Naive thymus-derived CD4-positive, alpha-beta T cell (primary cell): Measurements from ENCODE around the gene KCTD11. TPM values are rescaled to one million over a fixed set of nuclear protein-coding genes. Genes with fewer than 3 reads are reported as not detected.

Experiments
- ATAC-seq: fragments of 150-1000 bp; cut with Tn5 transposase; 2 replicates; pipeline ENCODE4 v1.10.0; 2021; ENCODE audit warnings: mild to moderate bottlenecking, moderate library complexity
- CTCF ChIA-PET: fragments of 350-600 bp; sonication (Branson Sonifier 250); formaldehyde crosslinking; loops from one replicate; lab custom pipeline; 2021; ENCODE audit warnings: antibody characterized with exemption; lab: Charles Lee
- POLR2A ChIA-PET: fragments of 350-600 bp; sonication (Branson Sonifier 250); formaldehyde crosslinking; loops from one replicate; lab custom pipeline; 2021; ENCODE audit warnings: antibody characterized with exemption, inconsistent platforms; lab: Charles Lee
- DNase-seq, 9 donors: peaks; one replicate each; pipeline versions ENCODE4 v3.0.0 to v3.0.0-alpha.2; 2020 to 2022; ENCODE audit warnings: mixed read lengths in 1 of 9
- H3K27ac ChIP-seq: one replicate; pipeline ENCODE4 v1.7.0; 2013; ENCODE audit warnings: mild to moderate bottlenecking, low read depth, low read length, moderate library complexity
- H3K27me3 ChIP-seq, 2 donors: one replicate each; pipeline ENCODE4 v1.7.0; 2013; ENCODE audit warnings: low read length in 2 of 2, mild to moderate bottlenecking in 2 of 2, moderate library complexity in 2 of 2; ENCODE audit not compliant: control insufficient read depth in 2 of 2, insufficient read depth in 2 of 2
- H3K36me3 ChIP-seq, 3 experiments: 1 replicate in 2 of 3; 2 replicates in 1 of 3; pipeline ENCODE4 v1.7.0; 2013; ENCODE audit warnings: low read length in 3 of 3, mild to moderate bottlenecking in 3 of 3, moderate library complexity in 1 of 3; ENCODE audit not compliant: insufficient read depth in 3 of 3, control insufficient read depth in 2 of 3
- H3K4me1 ChIP-seq, 2 donors: one replicate each; pipeline ENCODE4 v1.7.0; 2013; ENCODE audit warnings: low read length in 2 of 2, mild to moderate bottlenecking in 2 of 2, moderate library complexity in 1 of 2; ENCODE audit not compliant: control insufficient read depth in 2 of 2, insufficient read depth in 2 of 2
- H3K4me3 ChIP-seq: 2 replicates; pipeline ENCODE4 v1.7.0; 2013; ENCODE audit warnings: mild to moderate bottlenecking, low read length
- H3K9me3 ChIP-seq, 3 experiments: 1 replicate in 2 of 3; 2 replicates in 1 of 3; pipeline ENCODE4 v1.7.0; 2013; ENCODE audit warnings: low read length in 3 of 3; ENCODE audit not compliant: control insufficient read depth in 2 of 3
- H3K27ac Mint-ChIP-seq, 9 donors: one replicate each; pipeline ENCODE4 v1.8.0; 2020 to 2022; ENCODE audit warnings: mixed read lengths in 9 of 9, mild to moderate bottlenecking in 8 of 9, moderate library complexity in 5 of 9, inconsistent platforms in 2 of 9
- H3K27me3 Mint-ChIP-seq, 5 donors: one replicate each; pipeline ENCODE4 v1.8.0; 2021 to 2022; ENCODE audit warnings: mixed read lengths in 5 of 5, mild to moderate bottlenecking in 1 of 5
- H3K36me3 Mint-ChIP-seq, 5 donors: one replicate each; pipeline ENCODE4 v1.8.0; 2020 to 2022; ENCODE audit warnings: mixed read lengths in 5 of 5, mild to moderate bottlenecking in 3 of 5, inconsistent platforms in 1 of 5
- H3K4me1 Mint-ChIP-seq, 7 donors: one replicate each; pipeline ENCODE4 v1.8.0; 2020 to 2022; ENCODE audit warnings: mixed read lengths in 7 of 7, mild to moderate bottlenecking in 3 of 7, inconsistent platforms in 1 of 7
- H3K4me3 Mint-ChIP-seq, 10 donors: one replicate each; pipeline ENCODE4 v1.8.0; 2020 to 2022; ENCODE audit warnings: mild to moderate bottlenecking in 10 of 10, mixed read lengths in 10 of 10, moderate library complexity in 6 of 10, inconsistent platforms in 2 of 10
- H3K9me3 Mint-ChIP-seq, 11 donors: one replicate each; pipeline ENCODE4 v1.8.0; 2020 to 2022; ENCODE audit warnings: mixed read lengths in 11 of 11, mild to moderate bottlenecking in 4 of 11, inconsistent platforms in 1 of 11, moderate library complexity in 1 of 11
- intact Hi-C, 2 donors: fragments of 100-400 bp; cut with micrococcal nuclease; formaldehyde crosslinking; loops; one replicate each; pipeline ENCODE4 v1.15.1; 2023
- polyA plus RNA-seq, 2 donors: library from polyadenylated mRNA; unstranded; fragments of 300-500 nt; fragmentation: Illumina TruSeq; gene quantifications; one replicate each; pipeline ENCODE4 v1.2.3, GENCODE V29; 2021
- total RNA-seq, 6 experiments: library from RNA in 5 of 6; stranded (reverse) in 5 of 6; gene quantifications; 1 replicate in 5 of 6; 2 replicates in 1 of 6; pipeline ENCODE4 v1.2.3 and lab custom pipeline; 2021 to 2026

KCTD11 gene
- total RNA-seq (10 to 100 TPM in 1 of 5 experiments, 1 to 10 TPM in 4; 2.7 to 13.7 (median 4.0) TPM), polyA plus RNA-seq (1 to 10 TPM in 1 of 2 donors, under 1 TPM in 1; 0.83 to 1.1 TPM), total RNA-seq (lab: John Stamatoyannopoulos, UW) (4.7 reads per million, percentile 23 among the genes with 10 or more reads in this experiment)

DNA sequence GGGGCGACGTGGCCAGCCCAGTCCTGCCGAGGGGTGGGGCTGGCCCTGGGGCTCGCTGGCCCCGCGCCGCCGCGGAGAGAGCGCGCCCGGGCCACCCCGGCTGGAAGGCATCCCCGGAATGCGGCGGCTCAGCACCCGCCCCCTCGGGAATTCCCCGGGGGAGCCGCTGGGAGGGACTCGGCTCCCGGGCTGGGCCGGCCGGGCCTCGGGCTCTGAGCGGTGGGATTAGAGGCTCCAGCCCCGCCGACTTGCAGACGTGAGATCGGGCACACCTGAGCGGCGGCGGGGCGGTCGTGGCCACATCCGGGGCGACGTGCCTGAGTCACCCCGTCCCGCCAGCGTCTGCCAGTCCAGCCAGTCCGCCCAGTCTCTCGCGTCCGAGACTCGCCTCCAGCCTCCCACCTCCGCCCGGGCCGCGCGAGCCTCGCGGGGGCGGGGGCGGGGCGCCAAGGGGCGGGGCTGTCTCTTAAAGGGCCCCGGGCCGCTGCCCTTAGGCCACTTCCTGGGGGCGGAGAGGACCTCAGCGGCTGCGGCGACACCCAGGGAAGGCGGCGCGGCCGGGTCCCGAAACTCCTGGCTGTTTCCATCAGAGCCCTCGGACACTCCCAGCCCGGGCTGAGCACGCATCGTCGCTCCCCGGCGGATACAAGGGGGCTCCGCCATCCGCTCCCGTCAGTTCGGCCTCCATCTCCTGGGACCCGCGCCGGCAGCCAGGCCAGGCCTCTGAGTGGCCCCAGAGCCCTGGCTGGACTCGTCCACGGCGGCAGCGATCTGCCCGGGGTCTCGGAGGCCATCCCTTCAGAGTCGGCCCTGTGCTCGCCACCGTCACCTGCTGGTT lies at the start of gene KCTD11:
Gene KCTD11 (plus strand): TSS at position 498 of the 838 bp plus-strand sequence.
- ATAC-seq (peak; percentile 72), DNase-seq (peak; percentile 40 to 88 (median 58))
- peak within 1 kb of the TSS; percentile 78 to 94 (median 88) for H3K4me3 Mint-ChIP-seq
- intact Hi-C loops, result loop anchor here (1.0 to 10.0 kb wide), 10 partner anchors 16 to 335 kb away; partner anchors contain the start of genes NEURL4 (in 2 of the 2), POLR2A (in 2 of the 2), ACAP1 (in 1 of the 2) and GPS2 (in 1 of the 2)
- H3K4me1 ChIP-seq, result peaks cover 10 to 27% of the 10 kb centered on the region in 2 donors
- CTCF ChIA-PET, result interaction anchor here (0.7 to 5.3 kb wide), 4 partner anchors 15 to 85 kb away, joined by 3 to 67 read pairs (median 28); partner anchors contain the start of genes ACAP1, FGF11, NEURL4 and TMEM102
- H3K27ac Mint-ChIP-seq, result peak within 1 kb of the TSS; percentile 72 to 91 (median 86)
- H3K36me3 Mint-ChIP-seq, result peaks cover 0 to 28% (median 4%) of the 10 kb centered on the region in 5 donors
- H3K36me3 ChIP-seq, result peaks cover 0 to 32% (median 10%) of the 10 kb centered on the region in 3 experiments
- POLR2A ChIA-PET, result interaction anchor here (0.8 to 8.2 kb wide), 7 partner anchors 15 to 136 kb away, joined by 3 to 98 read pairs (median 8); partner anchors contain the start of genes ACAP1, NEURL4 and TMEM102
- H3K27me3 Mint-ChIP-seq, result no peaks in the 10 kb centered on the region
- H3K9me3 ChIP-seq, result no peaks in the 10 kb centered on the region
- peak within 1 kb of the TSS; percentile 74 for H3K27ac ChIP-seq
- peaks cover 14 to 62% (median 43%) of the 10 kb centered on the region in 7 donors for H3K4me1 Mint-ChIP-seq
- no peaks in the 10 kb centered on the region for H3K27me3 ChIP-seq
- H3K9me3 Mint-ChIP-seq, result no peaks in the 10 kb centered on the region
- H3K4me3 ChIP-seq, result peak within 1 kb of the TSS; percentile 57

DNA sequence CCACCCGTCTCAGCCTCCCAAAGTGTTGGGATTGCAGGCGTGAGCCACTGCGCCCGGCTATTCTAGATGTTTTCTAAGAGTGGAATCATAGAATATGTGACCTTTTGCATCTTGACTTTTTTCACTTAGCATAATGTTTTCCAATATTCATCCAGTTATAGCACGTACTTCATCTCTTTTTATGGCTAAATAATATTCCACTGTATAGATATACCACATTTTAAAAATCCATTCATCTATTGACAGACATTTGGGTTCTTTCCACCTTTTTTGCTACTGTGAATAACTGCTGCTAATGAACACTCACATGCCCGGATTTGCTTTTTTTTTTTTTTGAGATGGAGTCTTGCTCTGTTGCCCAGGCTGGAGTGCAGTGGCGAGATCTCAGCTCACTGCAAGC lies 47.8 kb upstream of the KCTD11 start:
- Histone ChIP-seq H3K4me1 (peaks cover 1 to 2% of the 10 kb centered on the region in 2 donors), H3K9me3 (no peaks in the 10 kb centered on the region), H3K27me3 (no peaks in the 10 kb centered on the region), H3K36me3 (peaks cover 0 to 7% (median 0%) of the 10 kb centered on the region in 3 experiments), H3K27ac (no peak overlapping the region), H3K4me3 (no peak overlapping the region)
- DNase-seq (no peak), ATAC-seq (no peak)
- Mint-ChIP-seq H3K36me3 (peaks cover 0 to 13% (median 4%) of the 10 kb centered on the region in 5 donors), H3K27ac (peak overlapping the region in 1 of 9 donors; percentile 29), H3K4me1 (peaks cover 2 to 17% (median 9%) of the 10 kb centered on the region in 7 donors), H3K9me3 (peaks cover 0 to 6% (median 0%) of the 10 kb centered on the region in 11 donors), H3K4me3 (peak overlapping the region in 5 of 10 donors; percentile 12 to 41 (median 32)), H3K27me3 (peaks cover 0 to 22% (median 0%) of the 10 kb centered on the region in 5 donors)
- intact Hi-C loops, result no loop called here
- CTCF ChIA-PET, result interaction anchor here (0.7 to 1.0 kb wide), 4 partner anchors 20 to 132 kb away, joined by 3 to 7 read pairs (median 4); no protein-coding TSS in a partner anchor
- POLR2A ChIA-PET, result interaction anchor here (0.6 to 2.0 kb wide), 5 partner anchors 9 to 365 kb away, joined by 3 to 7 read pairs (median 3); no protein-coding TSS in a partner anchor

DNA sequence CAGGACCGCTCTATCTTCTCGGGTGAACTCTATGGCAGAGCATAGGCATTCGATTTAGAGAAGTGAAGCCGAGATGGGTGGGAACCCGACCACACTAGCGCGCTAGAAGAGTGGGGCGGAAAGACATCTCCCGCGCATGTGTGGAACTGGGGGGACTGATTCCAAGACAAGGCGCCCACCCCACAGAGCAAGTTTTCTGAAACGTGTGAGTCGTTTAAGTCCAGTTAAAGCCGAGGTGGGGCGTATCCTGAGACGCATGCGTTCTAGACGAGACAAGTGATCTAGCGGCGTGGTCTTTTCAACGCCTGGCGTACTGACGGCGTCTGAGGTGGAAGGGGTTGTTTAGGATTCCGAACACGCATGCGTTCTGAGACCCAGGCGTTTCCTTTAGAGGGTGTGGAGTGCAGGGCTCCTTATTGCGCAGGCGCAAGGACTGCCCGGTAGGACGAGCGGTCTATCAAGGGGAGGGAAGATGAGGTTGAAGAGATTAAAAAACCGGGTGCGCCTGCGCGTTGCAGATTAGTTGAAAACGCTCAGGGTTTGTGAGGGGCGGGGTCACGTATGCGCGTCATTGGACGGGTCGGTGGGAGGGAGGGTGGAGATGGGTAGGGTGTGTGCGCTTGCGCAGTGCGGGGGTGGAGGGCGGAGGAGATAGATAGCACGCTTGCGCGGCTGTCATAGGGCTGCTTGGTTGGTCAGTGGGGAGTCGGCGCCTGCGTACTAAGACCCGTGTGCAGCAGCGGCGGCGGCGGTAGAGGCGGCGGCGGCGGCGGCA lies 44.9 kb upstream of the KCTD11 start, which contains the start of gene EIF5A:
Gene EIF5A (plus strand): TSS at position 718 of the 775 bp plus-strand sequence. CDS start 2,008 bp downstream, outside the sequence.
- H3K4me3 Mint-ChIP-seq, result peak within 1 kb of the TSS; percentile 90 to 99 (median 95)
- Histone ChIP-seq H3K4me3 (peak within 1 kb of the TSS; percentile 78), H3K36me3 (peaks cover 18 to 35% (median 26%) of the 10 kb centered on the region in 3 experiments), H3K27me3 (no peaks in the 10 kb centered on the region), H3K27ac (peak within 1 kb of the TSS; percentile 100), H3K9me3 (no peaks in the 10 kb centered on the region), H3K4me1 (peaks cover 19 to 20% of the 10 kb centered on the region in 2 donors)
- peak within 1 kb of the TSS; percentile 98 to 100 (median 99) for H3K27ac Mint-ChIP-seq
- peaks cover 0 to 6% (median 0%) of the 10 kb centered on the region in 11 donors for H3K9me3 Mint-ChIP-seq
- peak; percentile 99 to 100 (median 100) for DNase-seq
- ChIA-PET CTCF (interaction anchor here (0.6 kb wide), 1 partner anchor 254 kb away, joined by 3 read pairs; no protein-coding TSS in a partner anchor), POLR2A (interaction anchor here (0.6 to 11.5 kb wide), 6 partner anchors 22 to 276 kb away, joined by 4 to 336 read pairs (median 4); partner anchors contain the start of genes ACAP1, MPDU1, NEURL4 and TMEM102)
- peak; percentile 79 for ATAC-seq
- peaks cover 28 to 44% (median 35%) of the 10 kb centered on the region in 7 donors for H3K4me1 Mint-ChIP-seq
- intact Hi-C loops, result loop anchor here (1.0 to 5.0 kb wide), 20 partner anchors 8 to 1075 kb away; partner anchors contain the start of genes ELP5 (in 2 of the 2), GPS2 (in 2 of the 2), NEURL4 (in 2 of the 2) and PHF23 (in 2 of the 2)
- peaks cover 14 to 36% (median 29%) of the 10 kb centered on the region in 5 donors for H3K36me3 Mint-ChIP-seq
- peaks cover 0 to 10% (median 0%) of the 10 kb centered on the region in 5 donors for H3K27me3 Mint-ChIP-seq

DNA sequence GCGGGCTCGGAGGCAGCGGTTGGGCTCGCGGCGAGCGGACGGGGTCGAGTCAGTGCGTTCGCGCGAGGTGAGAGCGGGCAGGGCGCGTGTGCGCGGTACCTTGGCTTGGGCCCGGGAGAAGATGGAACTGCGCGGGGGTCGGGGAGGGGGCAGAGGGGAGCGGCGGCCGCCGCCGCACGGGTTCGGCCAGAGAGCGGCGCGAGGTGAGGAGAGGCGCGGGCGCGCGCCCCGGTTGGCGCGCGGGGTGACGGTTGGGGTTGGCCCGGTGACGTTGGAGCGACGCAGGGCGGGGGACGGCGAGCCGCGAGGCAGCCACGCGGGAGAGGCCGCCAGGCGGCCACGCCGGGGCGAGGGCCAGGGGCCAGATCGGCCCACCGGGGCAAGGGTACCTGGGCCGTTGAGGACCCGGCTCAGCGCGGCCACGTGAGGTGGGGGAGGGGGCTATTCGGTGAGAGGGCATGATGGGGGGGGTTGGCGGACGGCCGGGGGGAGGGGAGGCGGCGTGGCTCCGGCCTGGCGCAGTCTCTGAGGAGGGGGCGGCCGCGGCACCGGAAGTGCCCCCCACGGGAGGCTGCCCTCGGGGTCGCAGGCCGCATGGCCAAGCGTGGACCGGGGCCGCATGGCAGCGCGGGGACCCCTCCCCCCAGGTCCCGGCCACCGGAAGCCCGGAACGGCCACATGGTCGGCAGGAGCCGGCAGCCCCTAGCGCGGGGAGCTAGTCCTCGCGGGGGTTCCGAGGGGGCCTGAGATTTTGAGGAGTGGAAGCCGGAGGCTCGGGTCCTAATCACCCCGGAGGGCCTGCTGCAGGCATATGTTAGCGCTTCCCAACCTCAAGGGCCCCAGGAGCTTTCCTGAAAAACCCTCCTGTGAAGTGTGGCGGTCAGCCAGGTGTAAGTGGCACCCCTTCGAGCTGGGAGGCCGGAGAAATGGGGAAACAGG lies 44.0 kb upstream of the KCTD11 start:
- Histone ChIP-seq H3K27me3 (no peaks in the 10 kb centered on the region), H3K4me1 (peaks cover 20 to 22% of the 10 kb centered on the region in 2 donors), H3K27ac (peak overlapping the region; percentile 100), H3K9me3 (no peaks in the 10 kb centered on the region), H3K4me3 (peak overlapping the region; percentile 78), H3K36me3 (peaks cover 25 to 44% (median 32%) of the 10 kb centered on the region in 3 experiments)
- H3K4me1 Mint-ChIP-seq, result peaks cover 35 to 50% (median 43%) of the 10 kb centered on the region in 7 donors
- intact Hi-C loops, result loop anchor here (1.0 to 5.0 kb wide), 23 partner anchors 7 to 1074 kb away; partner anchors contain the start of genes ELP5 (in 2 of the 2), GPS2 (in 2 of the 2), NEURL4 (in 2 of the 2) and PHF23 (in 2 of the 2)
- peak overlapping the region; percentile 90 to 99 (median 95) for H3K4me3 Mint-ChIP-seq
- CTCF ChIA-PET, result interaction anchor here (0.6 kb wide), 1 partner anchor 634 kb away, joined by 4 read pairs; no protein-coding TSS in a partner anchor
- DNase-seq, result peak in 8 of 9 donors; percentile 56 to 75 (median 62)
- peaks cover 0 to 8% (median 0%) of the 10 kb centered on the region in 5 donors for H3K27me3 Mint-ChIP-seq
- H3K27ac Mint-ChIP-seq, result peak overlapping the region; percentile 98 to 100 (median 99)
- peak; percentile 12 for ATAC-seq
- H3K36me3 Mint-ChIP-seq, result peaks cover 14 to 42% (median 37%) of the 10 kb centered on the region in 5 donors
- peaks cover 0 to 6% (median 0%) of the 10 kb centered on the region in 11 donors for H3K9me3 Mint-ChIP-seq
- POLR2A ChIA-PET, result interaction anchor here (0.8 to 11.5 kb wide), 11 partner anchors 22 to 915 kb away, joined by 3 to 336 read pairs (median 4); partner anchors contain the start of genes ACAP1, GABARAP, NEURL4 and PHF23
